Measurements from ENCODE around the gene SYT4. TPM values are rescaled to one million over a fixed set of nuclear protein-coding genes. Genes with fewer than 3 reads are reported as not detected.

Gene SYT4
- total and polyA plus RNA-seq, 2 donors (not counting 3 experiments of a cell fraction or from before 2014, with no cell fraction given) = not detected

DNA sequence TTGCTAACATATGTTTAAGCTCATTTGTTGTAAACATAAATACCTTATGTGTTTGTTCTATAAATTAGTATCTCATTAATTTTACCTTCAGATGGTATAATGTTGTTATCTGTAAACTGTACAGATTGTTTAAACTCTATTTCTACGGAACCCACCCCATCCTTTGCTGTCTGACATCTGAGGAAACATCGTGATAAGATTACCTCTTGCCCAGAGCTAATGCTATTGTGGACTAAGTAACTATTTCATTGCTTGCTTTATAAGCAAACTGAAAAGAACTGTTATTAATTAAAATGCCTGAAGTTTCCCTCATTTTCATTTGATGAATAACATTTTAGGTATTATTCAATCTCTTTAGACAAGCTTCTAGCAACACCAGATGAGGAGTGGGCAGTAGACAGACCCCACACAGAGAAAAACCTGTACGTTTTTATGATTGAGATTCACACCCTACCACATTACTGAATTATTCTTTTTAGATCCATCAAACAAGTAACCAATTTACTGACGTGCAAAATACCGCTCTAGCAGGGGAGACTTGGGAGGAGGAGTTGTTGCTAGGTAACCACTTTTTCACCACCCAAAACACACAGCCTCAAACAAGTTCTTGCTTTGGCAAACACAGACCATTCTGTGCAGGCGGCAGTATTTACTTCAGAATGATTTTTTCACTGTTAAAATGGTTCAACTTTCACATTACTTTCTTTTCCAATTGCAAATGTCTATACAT, 1.9 kb upstream of the SYT4 start:
- H3K36me3 ChIP-seq (ENCODE audit: control insufficient read depth in 2 of 2, extremely low read depth in 1 of 2, insufficient read depth in 2 of 2, low read length in 2 of 2) = no peaks in the 10 kb centered on the region
- no peak for FAIRE-seq
- H3K27ac ChIP-seq (ENCODE audit: insufficient read depth, low read depth, low read length) = no peak overlapping the region

More for the DNA sequence above, 1.9 kb upstream of the SYT4 start:
- ChIA-PET POLR2A (no interaction called here), CTCF (interaction anchor here (3.9 kb wide), 1 partner anchor 683 kb away, joined by 13 read pairs; no protein-coding TSS in a partner anchor)
- Histone ChIP-seq H2AFZ (ENCODE audit: low read depth, low read length) (no peak overlapping the region), H4K20me1 (replicated peaks; ENCODE audit: control insufficient read depth, extremely low read depth, insufficient read depth, low read length) (no peaks in the 10 kb centered on the region), H3K4me1 (ENCODE audit: control insufficient read depth, extremely low read depth, insufficient read depth, low read length) (no peaks in the 10 kb centered on the region), H3K9me1 (replicated peaks; ENCODE audit: control insufficient read depth, extremely low read depth, insufficient read depth, low read length) (no peaks in the 10 kb centered on the region), H3K4me2 (ENCODE audit: insufficient read depth, low read length) (no peak overlapping the region), H3K4me3 (replicated peaks in 1 of 3; ENCODE audit: insufficient read depth in 1 of 3, low read depth in 1 of 3, low read length in 3 of 3) (no peak overlapping the region), H3K79me2 (ENCODE audit: control insufficient read depth, insufficient read depth, low read length) (no peaks in the 10 kb centered on the region), H3K9ac (replicated peaks; ENCODE audit: extremely low read depth, insufficient read depth, low read length) (no peak overlapping the region), H3K27me3 (ENCODE audit: control insufficient read depth in 2 of 2, insufficient read depth in 2 of 2, low read length in 2 of 2) (no peaks in the 10 kb centered on the region), H3K9me3 (replicated peaks; ENCODE audit: control insufficient read depth, insufficient read depth, low read length) (no peaks in the 10 kb centered on the region)
- TF ChIP-seq, protein P1, sequence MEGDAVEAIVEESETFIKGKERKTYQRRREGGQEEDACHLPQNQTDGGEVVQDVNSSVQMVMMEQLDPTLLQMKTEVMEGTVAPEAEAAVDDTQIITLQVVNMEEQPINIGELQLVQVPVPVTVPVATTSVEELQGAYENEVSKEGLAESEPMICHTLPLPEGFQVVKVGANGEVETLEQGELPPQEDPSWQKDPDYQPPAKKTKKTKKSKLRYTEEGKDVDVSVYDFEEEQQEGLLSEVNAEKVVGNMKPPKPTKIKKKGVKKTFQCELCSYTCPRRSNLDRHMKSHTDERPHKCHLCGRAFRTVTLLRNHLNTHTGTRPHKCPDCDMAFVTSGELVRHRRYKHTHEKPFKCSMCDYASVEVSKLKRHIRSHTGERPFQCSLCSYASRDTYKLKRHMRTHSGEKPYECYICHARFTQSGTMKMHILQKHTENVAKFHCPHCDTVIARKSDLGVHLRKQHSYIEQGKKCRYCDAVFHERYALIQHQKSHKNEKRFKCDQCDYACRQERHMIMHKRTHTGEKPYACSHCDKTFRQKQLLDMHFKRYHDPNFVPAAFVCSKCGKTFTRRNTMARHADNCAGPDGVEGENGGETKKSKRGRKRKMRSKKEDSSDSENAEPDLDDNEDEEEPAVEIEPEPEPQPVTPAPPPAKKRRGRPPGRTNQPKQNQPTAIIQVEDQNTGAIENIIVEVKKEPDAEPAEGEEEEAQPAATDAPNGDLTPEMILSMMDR (IDR thresholded peaks at IDR 0.05; ENCODE audit: extremely low read depth in 1 of 2, insufficient read depth in 1 of 2, low read depth in 1 of 2, low read length in 2 of 2) = no peak
- TF ChIP-seq FOS (IDR thresholded peaks at IDR 0.05; ENCODE audit: borderline replicate concordance, insufficient read depth, low read length) (no peak), POLR2A (IDR thresholded peaks at IDR 0.05; ENCODE audit: low read depth, low read length) (no peak), EZH2 (IDR thresholded peaks at IDR 0.05; ENCODE audit: borderline replicate concordance, low read depth, low read length, severe bottlenecking) (no peak), JUN (IDR thresholded peaks at IDR 0.05; ENCODE audit: borderline replicate concordance, insufficient read depth, insufficient read length, low read depth) (no peak), MYC (IDR thresholded peaks at IDR 0.05; ENCODE audit: low read depth, low read length) (no peak), POLR2AphosphoS5 (IDR thresholded peaks at IDR 0.05; ENCODE audit: insufficient read depth, low read depth, low read length) (no peak), GATA2 (IDR thresholded peaks at IDR 0.05; ENCODE audit: insufficient read depth, insufficient read length, low read depth, low read length) (no peak)
- TF ChIP-seq, protein P2, sequence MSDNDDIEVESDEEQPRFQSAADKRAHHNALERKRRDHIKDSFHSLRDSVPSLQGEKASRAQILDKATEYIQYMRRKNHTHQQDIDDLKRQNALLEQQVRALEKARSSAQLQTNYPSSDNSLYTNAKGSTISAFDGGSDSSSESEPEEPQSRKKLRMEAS (IDR thresholded peaks at IDR 0.05; ENCODE audit: insufficient read depth, insufficient read length) = no peak
- BruUV-seq (replicated peaks) = no TSS peak
- dilution Hi-C loops (cut with MboI; ENCODE audit: extremely low pct_ligation_motif_present, low sequenced_read_pairs) = no loop called here
- DNase-seq (ENCODE audit: low read depth, low spot score) = no peak
- intact Hi-C loops (cut with micrococcal nuclease) = loop anchor here (10.0 kb wide), 1 partner anchor 286 kb away; no protein-coding TSS in a partner anchor
